DMS 273 treated with DMSO at 0.1 percent for 48 hours (cell line): Measurements from ENCODE around the gene MYOT.

Experiments used
- DNase-seq: peaks from one replicate; lab custom pipeline; 2025; lab: John Stamatoyannopoulos, UW

Gene MYOT

GRCh38 chr5:137902408-137903133 lies 34.9 kb downstream of the MYOT start:
- DNase-seq, result no peak

DNA sequence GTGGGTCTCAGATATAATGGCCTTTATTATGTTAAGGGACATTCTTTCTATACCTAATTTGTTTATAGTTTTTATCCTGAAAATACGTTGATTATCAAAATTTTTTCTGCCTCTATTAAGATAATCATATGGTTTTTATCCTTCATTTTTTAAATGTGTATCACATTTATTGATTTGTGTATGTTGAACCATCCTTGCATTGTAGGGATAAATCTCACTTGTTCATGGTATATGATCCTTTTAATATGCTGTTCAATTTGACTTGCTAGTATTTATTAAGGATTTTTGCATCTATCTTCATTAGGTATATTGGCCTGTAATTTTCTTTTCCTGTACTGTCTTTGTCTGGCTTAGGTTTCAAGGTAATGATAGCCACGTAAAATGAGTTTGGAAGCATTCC lies 47.1 kb downstream of the MYOT start:
- no peak for DNase-seq

DNA sequence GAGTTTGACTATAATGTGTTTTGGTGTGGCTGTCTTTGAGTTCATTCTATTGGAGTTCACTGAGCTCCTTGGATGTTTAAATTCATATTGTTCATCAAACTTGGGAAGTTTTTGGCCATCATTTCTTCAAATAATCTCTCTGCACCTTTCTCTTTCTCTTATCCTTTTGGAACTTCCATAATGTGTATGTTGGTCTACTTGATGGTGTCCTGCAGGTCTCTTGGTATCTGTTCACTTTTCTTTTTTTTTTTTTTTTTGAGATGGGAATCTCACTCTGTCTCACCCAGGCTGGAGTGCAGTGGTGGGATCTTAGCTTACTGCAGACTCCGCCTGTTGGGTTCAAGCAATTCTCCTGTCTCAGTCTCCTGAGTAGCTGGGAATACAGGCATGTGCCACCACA lies 49.3 kb downstream of the MYOT start:
- DNase-seq, result no peak

DNA sequence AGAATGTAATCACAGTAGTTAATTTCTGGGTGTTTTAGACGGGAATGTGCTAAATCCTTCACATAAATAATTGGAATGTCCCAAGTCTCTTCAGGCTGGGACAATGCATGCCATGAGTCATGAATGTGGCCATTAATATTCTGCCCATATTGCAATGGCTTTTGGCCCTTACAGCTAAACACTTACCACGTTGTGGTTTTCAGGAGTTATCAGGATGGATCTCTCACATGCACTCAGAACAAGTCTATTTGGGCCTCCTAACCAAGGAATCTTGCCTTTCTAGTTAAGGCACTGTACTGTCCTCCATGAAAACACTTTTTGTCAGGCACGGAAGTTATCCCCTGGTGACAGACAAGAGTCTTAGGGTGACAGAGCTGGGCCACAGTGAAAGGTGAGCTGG lies 54.3 kb downstream of the MYOT start:
- no peak for DNase-seq

DNA sequence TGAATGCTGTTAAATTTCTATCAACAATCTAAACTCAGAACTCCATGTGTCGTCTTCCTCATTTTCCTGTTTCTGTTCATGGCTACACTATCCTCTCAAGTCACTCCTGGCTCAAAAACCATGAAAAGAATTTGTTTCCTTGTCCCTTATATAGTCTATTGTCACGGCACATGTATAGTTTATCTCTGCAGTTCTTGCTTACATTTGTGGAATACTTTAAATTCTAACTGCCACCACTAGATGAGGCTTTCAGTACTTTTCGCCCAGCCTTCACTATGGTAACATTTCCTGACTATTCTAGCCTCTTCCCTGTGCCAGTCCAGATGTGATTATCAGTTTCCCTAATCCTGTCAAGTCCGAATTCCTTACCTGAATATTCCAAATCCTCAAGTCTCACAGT lies 56.2 kb downstream of the MYOT start:
- DNase-seq, result no peak

GRCh38 chr5:137932800-137933199 lies 65.1 kb downstream of the MYOT start:
- DNase-seq, result no peak

- peak; percentile 37 for DNase-seq
These were observed 65.8 kb downstream of the MYOT start for GRCh38 chr5:137933491-137933911.

DNA sequence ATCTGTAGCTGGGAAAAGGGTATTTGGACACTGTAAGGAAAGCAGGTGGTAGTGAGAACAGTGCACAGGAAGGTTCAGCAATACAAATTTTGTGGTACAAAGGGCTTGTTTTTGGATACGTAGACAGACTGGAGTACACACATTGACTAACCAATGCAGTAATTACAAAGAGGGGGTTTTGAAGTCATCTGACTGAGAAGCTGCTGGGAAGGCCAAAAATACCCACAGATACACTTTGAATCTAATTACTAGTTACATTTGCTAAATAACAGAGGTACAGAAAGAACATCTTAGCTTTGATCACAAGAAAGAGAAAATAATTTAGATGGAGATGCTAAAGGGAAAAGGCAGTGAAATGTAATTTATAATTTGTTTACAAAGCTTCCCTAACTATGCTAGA lies 67.5 kb downstream of the MYOT start:
- DNase-seq, result no peak

DNA sequence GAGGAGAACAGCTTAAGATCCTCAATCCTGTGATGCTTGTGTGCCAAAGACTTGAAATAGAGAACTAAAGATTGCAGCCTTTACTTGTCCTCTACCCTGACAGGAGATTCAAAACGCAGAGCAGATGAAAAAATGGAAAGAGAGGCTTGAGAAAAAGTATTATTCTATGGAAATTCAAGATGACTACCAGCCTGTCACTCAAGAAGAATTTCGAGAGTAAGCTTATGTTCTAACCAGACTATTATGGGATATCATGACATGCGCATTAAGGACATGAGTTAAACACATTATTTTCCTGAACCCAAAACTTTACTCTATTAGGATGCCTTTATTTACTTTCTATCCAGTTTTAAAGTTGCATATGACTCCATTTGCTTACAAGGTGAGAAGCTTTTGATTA lies 68.0 kb downstream of the MYOT start:
- no peak for DNase-seq
